HG03066 (cell line): ENCODE data around the gene GRIN3B.

Experiments
- ATAC-seq: cut with Tn5 transposase; IDR thresholded peaks from one replicate; pipeline ENCODE4 v1.9.1; 2021; ENCODE audit warnings: low read depth; ENCODE audit not compliant: unreplicated experiment

GRIN3B gene

GRCh38 chr19:1006711-1007398 is 6.6 kb downstream of the GRIN3B start:
- ATAC-seq = no peak

- no peak for ATAC-seq
Measured at GRCh38 chr19:1007399-1008251, 7.4 kb downstream of the GRIN3B start.

GRCh38 chr19:1008268-1009040 is 8.2 kb downstream of the GRIN3B start:
- ATAC-seq = no peak

GRCh38 chr19:1009041-1009980 is 9.1 kb downstream of the GRIN3B start:
- no peak for ATAC-seq

- ATAC-seq = no peak
Measured at GRCh38 chr19:1009981-1010538, 9.8 kb downstream of the GRIN3B start.

GRCh38 chr19:1010586-1011510 is 10.6 kb downstream of the GRIN3B start:
- ATAC-seq = no peak

GRCh38 chr19:1011831-1012333 is 11.7 kb downstream of the GRIN3B start:
- no peak for ATAC-seq

- ATAC-seq = no peak
Measured at GRCh38 chr19:1012334-1012733, 12.1 kb downstream of the GRIN3B start.

GRCh38 chr19:1013218-1013617 is 13.0 kb downstream of the GRIN3B start:
- no peak for ATAC-seq

GRCh38 chr19:1014161-1015060 is 14.2 kb downstream of the GRIN3B start:
- no peak for ATAC-seq

GRCh38 chr19:1015061-1015781 is 15.0 kb downstream of the GRIN3B start:
- no peak for ATAC-seq

GRCh38 chr19:1015782-1016646 is 15.8 kb downstream of the GRIN3B start:
- ATAC-seq = no peak

GRCh38 chr19:1016647-1017114 is 16.5 kb downstream of the GRIN3B start:
- no peak for ATAC-seq

GRCh38 chr19:1017115-1017905 is 17.1 kb downstream of the GRIN3B start:
- ATAC-seq = no peak

- ATAC-seq = no peak
Measured at GRCh38 chr19:1017906-1018305, 17.7 kb downstream of the GRIN3B start.
